HuH-7.5 (cell line): ENCODE results near the gene EEA1.
A peak's percentile ranks its signal among the peaks of the same experiment; 100 is the strongest.

ENCODE experiments used
- DNase-seq: peaks from one replicate; pipeline ENCODE4 v3.0.0; 2011; ENCODE audit warnings: low spot score

Gene EEA1

GRCh38 chr12:92938018-92938417 lies 8.9 kb upstream of the EEA1 start:
- no peak for DNase-seq

- DNase-seq: no peak
These were observed 4.5 kb upstream of the EEA1 start for GRCh38 chr12:92933606-92934005.

GRCh38 chr12:92930421-92930820 lies 1.3 kb upstream of the EEA1 start:
- no peak for DNase-seq

GRCh38 chr12:92929983-92930382 lies 888 bp upstream of the EEA1 start:
- no peak for DNase-seq

- DNase-seq: no peak
These were observed 604 bp downstream of the EEA1 start for GRCh38 chr12:92928421-92928961.

GRCh38 chr12:92927436-92928281 lies 1.4 kb downstream of the EEA1 start:
- DNase-seq: peak; percentile 60

- no peak for DNase-seq
These were observed 2.0 kb downstream of the EEA1 start for GRCh38 chr12:92927055-92927435.

- no peak for DNase-seq
These were observed 2.5 kb downstream of the EEA1 start for GRCh38 chr12:92926549-92926948.

- no peak for DNase-seq
These were observed 7.2 kb downstream of the EEA1 start for GRCh38 chr12:92921877-92922276.

GRCh38 chr12:92915365-92915764 lies 13.7 kb downstream of the EEA1 start:
- no peak for DNase-seq

GRCh38 chr12:92914170-92914569 lies 14.9 kb downstream of the EEA1 start:
- no peak for DNase-seq

GRCh38 chr12:92912672-92913071 lies 16.4 kb downstream of the EEA1 start:
- no peak for DNase-seq

GRCh38 chr12:92912052-92912451 lies 17.0 kb downstream of the EEA1 start:
- no peak for DNase-seq

- DNase-seq: no peak
These were observed 17.8 kb downstream of the EEA1 start for GRCh38 chr12:92911339-92911738.

GRCh38 chr12:92908108-92908507 lies 21.0 kb downstream of the EEA1 start:
- DNase-seq: no peak

GRCh38 chr12:92905811-92906554 lies 23.1 kb downstream of the EEA1 start:
- no peak for DNase-seq

- no peak for DNase-seq
These were observed 23.8 kb downstream of the EEA1 start for GRCh38 chr12:92905258-92905810.

GRCh38 chr12:92900941-92901340 lies 28.2 kb downstream of the EEA1 start:
- no peak for DNase-seq

- DNase-seq: peak; percentile 24
These were observed 29.6 kb downstream of the EEA1 start for GRCh38 chr12:92899386-92900001.

- DNase-seq: no peak
These were observed 30.3 kb downstream of the EEA1 start for GRCh38 chr12:92898755-92899154.

- DNase-seq: no peak
These were observed 31.3 kb downstream of the EEA1 start for GRCh38 chr12:92897844-92898243.

GRCh38 chr12:92890601-92891106 lies 38.4 kb downstream of the EEA1 start:
- no peak for DNase-seq
